ENCODE data around the gene CHST13. TPM values are rescaled to one million over a fixed set of nuclear protein-coding genes. Genes with fewer than 3 reads are reported as not detected.

The CHST13 gene
- total and polyA plus RNA-seq, 2 of the 4 experiments (the other 2 are of a cell fraction): not detected

- H3K4me3 ChIP-seq (ENCODE audit: insufficient read depth, low read depth, low read length): no peak overlapping the region
- no CpG with 5 or more reads among the region's 3 CpGs for WGBS, 2 experiments (ENCODE audit: extremely low coverage in 2 of 2, insufficient read length in 1 of 2)
- no peak overlapping the region for H4K8ac ChIP-seq (ENCODE audit: low read depth in 2 of 2, low read length in 2 of 2)
- no peaks in the 10 kb centered on the region for H4K20me1 ChIP-seq (ENCODE audit: insufficient read depth, low read length)
- no peak overlapping the region for H3K4me2 ChIP-seq (ENCODE audit: low read depth, low read length)
- dilution Hi-C loops (cut with HindIII; ENCODE audit: low sequenced_read_pairs, unreplicated experiment) (no loop called here), intact Hi-C loops (cut with micrococcal nuclease) (no loop called here), in situ Hi-C loops (cut with MboI; ENCODE audit: low sequenced_read_pairs) (no loop called here)
- no peak overlapping the region for H2AK9ac ChIP-seq (replicated peaks; ENCODE audit: low read depth, low read length, poor library complexity)
- no peak overlapping the region for H2AFZ ChIP-seq (replicated peaks; ENCODE audit: low read length, poor library complexity)
- H2BK20ac ChIP-seq (ENCODE audit: low read depth, low read length): no peak overlapping the region
- H3K79me1 ChIP-seq (ENCODE audit: low read depth in 1 of 2, low read length in 2 of 2): no peaks in the 10 kb centered on the region
- no peaks in the 10 kb centered on the region for H3K4me1 ChIP-seq (ENCODE audit: control insufficient read depth, insufficient read depth, low read length)
- H3K18ac ChIP-seq (ENCODE audit: low read depth, low read length): no peak overlapping the region
- H4K91ac ChIP-seq (ENCODE audit: insufficient read depth, low read depth, low read length): no peak overlapping the region
- H3K9ac ChIP-seq (ENCODE audit: low read depth, low read length): no peak overlapping the region
- H2BK15ac ChIP-seq (ENCODE audit: low read depth, low read length): no peak overlapping the region
- H3K9me1 ChIP-seq (ENCODE audit: insufficient read depth, low read length): no peaks in the 10 kb centered on the region
- H4K5ac ChIP-seq (ENCODE audit: low read depth, low read length): no peak overlapping the region
- H2AK5ac ChIP-seq (ENCODE audit: low read depth, low read length): no peak overlapping the region
- TF ChIP-seq SMC3 (IDR thresholded peaks at IDR 0.05; ENCODE audit: low read depth, low read length) (no peak), RAD21 (IDR thresholded peaks at IDR 0.05; ENCODE audit: low read length) (no peak), CEBPB (IDR thresholded peaks at IDR 0.05; ENCODE audit: low read depth, low read length) (no peak), CTCF (conservative IDR thresholded peaks at IDR 0.05; ENCODE audit: low read depth, low read length) (no peak), NFE2L2 (IDR thresholded peaks at IDR 0.05; ENCODE audit: low read depth, low read length) (no peak)
- H3K27me3 ChIP-seq (ENCODE audit: control insufficient read depth, insufficient read depth, low read length): peaks cover 5% of the 10 kb centered on the region; the same call in 1 of the 2 replicates
- H3K56ac ChIP-seq (ENCODE audit: extremely low read depth, insufficient read depth, low read length): no peak overlapping the region
- H3K4ac ChIP-seq (ENCODE audit: low read depth, low read length): no peak overlapping the region
- H3K27ac ChIP-seq (ENCODE audit: insufficient read depth, low read length): no peak overlapping the region
- no peak overlapping the region for H3K14ac ChIP-seq (replicated peaks; ENCODE audit: low read depth, low read length)
- no peaks in the 10 kb centered on the region for H3K36me3 ChIP-seq (ENCODE audit: control insufficient read depth, insufficient read depth, low read length)
- no peaks in the 10 kb centered on the region for H3K9me3 ChIP-seq (ENCODE audit: control insufficient read depth, insufficient read depth, low read length)
- no peak overlapping the region for H2BK5ac ChIP-seq (ENCODE audit: low read depth, low read length, poor library complexity, severe bottlenecking)
- no TSS peak for BruUV-seq (replicated peaks)
- no peak for ATAC-seq (ENCODE audit: low read depth)
- no peak overlapping the region for H2BK120ac ChIP-seq (ENCODE audit: low read depth, low read length)
- no peak overlapping the region for H3K23ac ChIP-seq (ENCODE audit: low read depth, low read length)
- DNase-seq: no peak
- CTCF ChIA-PET: no interaction called here
- POLR2A ChIA-PET (ENCODE audit: unreplicated experiment): no interaction called here
Measured at GRCh38 chr3:126484662-126485061, 39.3 kb upstream of the CHST13 start.
